Spleen (tissue), 11 donors: ENCODE results near the gene STAU1. TPM values are rescaled to one million over a fixed set of nuclear protein-coding genes. Genes with fewer than 3 reads are reported as not detected.

Experiments
- DNase-seq: peaks from one replicate; pipeline ENCODE4 v3.0.0-alpha.2; 2020
- H3K27ac ChIP-seq, 8 donors: fragments of 200-600 bp; sonication (generic) in 7 of 8; 1 replicate in 4 of 8; 2 replicates in 4 of 8; pipeline versions ENCODE4 v1.5.0 to v1.8.0; 2016 to 2021; ENCODE audit warnings: inconsistent platforms in 4 of 8, mild to moderate bottlenecking in 4 of 8, moderate library complexity in 1 of 8
- H3K27me3 ChIP-seq, 7 donors: fragments of 200-600 bp; sonication (generic) in 6 of 7; replicated peaks in 1 of 7; 1 replicate in 4 of 7; 2 replicates in 3 of 7; pipeline versions ENCODE4 v1.5.0 to v1.8.0; 2016 to 2021; ENCODE audit warnings: inconsistent platforms in 3 of 7, mild to moderate bottlenecking in 1 of 7
- H3K36me3 ChIP-seq, 6 donors: fragments of 200-600 bp; sonication (generic) in 5 of 6; 1 replicate in 4 of 6; 2 replicates in 2 of 6; pipeline versions ENCODE4 v1.5.0 to v1.8.0; 2016 to 2021; ENCODE audit warnings: inconsistent platforms in 2 of 6
- H3K4me1 ChIP-seq, 6 donors: fragments of 200-600 bp; sonication (generic) in 5 of 6; 1 replicate in 3 of 6; 2 replicates in 3 of 6; pipeline versions ENCODE4 v1.5.0 to v1.8.0; 2016 to 2021; ENCODE audit warnings: inconsistent platforms in 3 of 6
- H3K4me3 ChIP-seq, 8 donors: fragments of 200-600 bp; sonication (generic) in 7 of 8; 1 replicate in 4 of 8; 2 replicates in 4 of 8; pipeline versions ENCODE4 v1.5.0 to v1.8.0; 2016 to 2021; ENCODE audit warnings: inconsistent platforms in 4 of 8, mild to moderate bottlenecking in 4 of 8, moderate library complexity in 2 of 8
- H3K9me3 ChIP-seq, 8 donors: fragments of 200-600 bp; sonication (generic) in 7 of 8; 1 replicate in 4 of 8; 2 replicates in 4 of 8; pipeline versions ENCODE4 v1.5.0 to v1.8.0; 2016 to 2021; ENCODE audit warnings: inconsistent platforms in 4 of 8
- CTCF ChIP-seq, 11 experiments: fragments of 200-600 bp in 7 of 11; fragments of 450-650 bp in 4 of 11; sonication (generic) in 4 of 11; IDR thresholded peaks in 8 of 11; conservative IDR thresholded peaks in 3 of 11; 1 replicate in 7 of 11; 2 replicates in 4 of 11; pipeline versions ENCODE4 v1.4.0 to v1.8.0; 2016 to 2021; ENCODE audit warnings: antibody characterized with exemption in 11 of 11, inconsistent platforms in 4 of 11, mild to moderate bottlenecking in 1 of 11
- POLR2A ChIP-seq, 3 donors: fragments of 450-650 bp; IDR thresholded peaks; one replicate each; pipeline ENCODE4 v1.5.1; 2017; ENCODE audit warnings: antibody characterized with exemption in 3 of 3, mild to moderate bottlenecking in 1 of 3
- POLR2AphosphoS5 ChIP-seq, 3 donors: sonication (generic); formaldehyde crosslinking; IDR thresholded peaks; one replicate each; pipeline ENCODE4 v1.5.1; 2017; ENCODE audit warnings: antibody characterized with exemption in 3 of 3
- WGBS, 5 donors: extraction: QIAGEN DNeasy Blood & Tissue Kit in 3 of 5; methylation state at CpG; one replicate each; pipeline versions ENCODE4 v1.1.5 to v1.1.7; 2013 to 2018; 5-methylcytosine and 5-hydroxymethylcytosine counted together
- intact Hi-C: fragments of 100-400 bp; cut with DNase I; formaldehyde crosslinking; loops from one replicate; pipeline ENCODE4 v1.15.0; 2023; ENCODE audit warnings: low total_unique reads
- polyA plus RNA-seq, 3 donors: library from polyadenylated mRNA; stranded (reverse); fragments of 200-250 nt; gene quantifications; one replicate each; pipeline ENCODE4 v1.2.1, GENCODE V29; 2013
- total RNA-seq, 7 donors: library from RNA; depleted of rRNA in 3 of 7; stranded (reverse); fragments of >200 nt in 3 of 7; fragmentation: NEBNext Ultra II Directional in 4 of 7; extraction: Animal tissue kit (Norgen Biotek cat#: 25700) in 4 of 7; gene quantifications; one replicate each; pipeline versions ENCODE4 v1.1.0 to v1.2.1, GENCODE V29; 2016 to 2021
- donor health status: healthy with polysubstance abuse.
- donor health status: DM: no; HTN: no; CAD: no; lungs with moderate emphysema.
- donor health status: DM: no; HTN: no; CAD: no.
- donor health status: Bipolar disorder and iron deficiency.
- donor health status: healthy.
- donor health status: DM: no; HTN: no; CAD: no.
- donor health status: DM: yes; HTN: yes; CAD: no.

The STAU1 gene
- total and polyA plus RNA-seq, 10 donors, result 18.5 to 76.9 (median 59.5) TPM

GRCh38 chr20:49147296-49147695 is 40.8 kb downstream of the STAU1 start:
- Histone ChIP-seq H3K27me3 (no peaks in the 10 kb centered on the region), H3K36me3 (peaks cover 0 to 100% (median 61%) of the 10 kb centered on the region in 6 donors), H3K27ac (no peak overlapping the region), H3K4me3 (no peak overlapping the region), H3K4me1 (peaks cover 0 to 13% (median 0%) of the 10 kb centered on the region in 6 donors), H3K9me3 (no peaks in the 10 kb centered on the region)
- 95 to 97% (median 97%) methylated on average over 8 of the region's 8 CpGs for WGBS, 5 donors
- no peak for TF ChIP-seq POLR2A (IDR thresholded peaks at IDR 0.05)
- TF ChIP-seq CTCF (IDR thresholded peaks at IDR 0.05 in 8 of 11, conservative IDR thresholded peaks at IDR 0.05 in 3 of 11), result no peak
- TF ChIP-seq POLR2AphosphoS5 (IDR thresholded peaks at IDR 0.05), result no peak
- intact Hi-C loops, result no loop called here
- DNase-seq, result no peak

GRCh38 chr20:49146442-49147225 is 41.5 kb downstream of the STAU1 start:
- intact Hi-C loops, result no loop called here
- no peak overlapping the region for H3K4me3 ChIP-seq
- no peaks in the 10 kb centered on the region for H3K27me3 ChIP-seq
- peaks cover 0 to 17% (median 0%) of the 10 kb centered on the region in 6 donors for H3K4me1 ChIP-seq
- WGBS, 5 donors, result 78 to 95% (median 87%) methylated on average over 5 of the region's 5 CpGs
- TF ChIP-seq POLR2A (IDR thresholded peaks at IDR 0.05) (no peak), POLR2AphosphoS5 (IDR thresholded peaks at IDR 0.05) (no peak), CTCF (IDR thresholded peaks at IDR 0.05 in 8 of 11, conservative IDR thresholded peaks at IDR 0.05 in 3 of 11) (no peak)
- no peaks in the 10 kb centered on the region for H3K9me3 ChIP-seq
- H3K36me3 ChIP-seq, result peaks cover 0 to 100% (median 55%) of the 10 kb centered on the region in 6 donors
- no peak for DNase-seq
- H3K27ac ChIP-seq, result no peak overlapping the region

GRCh38 chr20:49140834-49141233 is 47.3 kb downstream of the STAU1 start:
- H3K9me3 ChIP-seq, result no peaks in the 10 kb centered on the region
- no peaks in the 10 kb centered on the region for H3K27me3 ChIP-seq
- 80 to 87% (median 84%) methylated on average over 2 of the region's 2 CpGs for WGBS, 5 donors
- DNase-seq, result no peak
- H3K4me1 ChIP-seq, result peaks cover 0 to 34% (median 9%) of the 10 kb centered on the region in 6 donors
- H3K4me3 ChIP-seq, result no peak overlapping the region
- intact Hi-C loops, result no loop called here
- H3K36me3 ChIP-seq, result peaks cover 0 to 81% (median 22%) of the 10 kb centered on the region in 6 donors
- peak overlapping the region in 5 of 8 donors; percentile 25 to 48 (median 42) for H3K27ac ChIP-seq
- TF ChIP-seq POLR2A (IDR thresholded peaks at IDR 0.05), result no peak
- no peak for TF ChIP-seq CTCF (IDR thresholded peaks at IDR 0.05 in 8 of 11, conservative IDR thresholded peaks at IDR 0.05 in 3 of 11)
- no peak for TF ChIP-seq POLR2AphosphoS5 (IDR thresholded peaks at IDR 0.05)

GRCh38 chr20:49140411-49140810 is 47.7 kb downstream of the STAU1 start:
- TF ChIP-seq CTCF (IDR thresholded peaks at IDR 0.05 in 8 of 11, conservative IDR thresholded peaks at IDR 0.05 in 3 of 11) (no peak), POLR2AphosphoS5 (IDR thresholded peaks at IDR 0.05) (no peak), POLR2A (IDR thresholded peaks at IDR 0.05) (no peak)
- Histone ChIP-seq H3K4me1 (peaks cover 0 to 34% (median 9%) of the 10 kb centered on the region in 6 donors), H3K27ac (peak overlapping the region in 5 of 8 donors; percentile 27 to 48 (median 42)), H3K4me3 (no peak overlapping the region), H3K36me3 (peaks cover 0 to 81% (median 23%) of the 10 kb centered on the region in 6 donors), H3K27me3 (no peaks in the 10 kb centered on the region), H3K9me3 (no peaks in the 10 kb centered on the region)
- 53 to 65% (median 58%) methylated on average over 2 of the region's 2 CpGs for WGBS, 5 donors
- DNase-seq, result no peak
- intact Hi-C loops, result no loop called here
